Stimulated activated CD8-positive, alpha-beta memory T cell treated with anti-CD3 and anti-CD28 coated beads, Interleukin-15, amount 100 ng/mL, for 4 hours (primary cell): Measurements from ENCODE around the gene COL20A1.
"Not testable (repeated sequence)": the region's sequence is repeated elsewhere in the genome, so short reads cannot be mapped to it uniquely, and the experiment has no call there.

ENCODE experiments used
- DNase-seq, 2 donors: peaks; one replicate each; pipeline ENCODE4 v3.0.0-alpha.2; 2020; ENCODE audit warnings: low read depth in 2 of 2

Gene COL20A1

DNA sequence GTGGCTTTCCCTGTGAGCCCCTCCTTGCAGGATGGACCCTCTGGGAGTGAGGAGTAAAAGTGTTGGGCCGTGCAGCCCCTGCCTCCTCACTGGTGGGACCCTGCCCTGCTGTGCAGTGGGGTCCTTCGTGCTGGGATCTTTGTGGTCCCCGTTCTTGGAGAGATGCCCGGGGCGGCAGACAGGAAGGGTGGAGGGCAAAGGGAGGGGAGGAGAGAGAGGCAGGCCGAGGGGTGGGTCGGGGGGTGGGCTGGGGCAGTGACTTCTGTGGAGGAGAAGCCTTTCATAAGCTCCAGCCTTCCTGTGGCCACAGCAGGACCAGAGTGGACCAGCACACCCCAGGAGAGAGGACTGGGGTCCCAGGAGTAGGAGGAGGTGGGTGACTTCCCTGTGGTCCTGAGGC lies at the start of gene COL20A1:
COL20A1 (plus strand) TSS at position 283 of the 400 bp plus-strand sequence. CDS start 1,922 bp downstream, outside the sequence.
- DNase-seq = no peak

DNA sequence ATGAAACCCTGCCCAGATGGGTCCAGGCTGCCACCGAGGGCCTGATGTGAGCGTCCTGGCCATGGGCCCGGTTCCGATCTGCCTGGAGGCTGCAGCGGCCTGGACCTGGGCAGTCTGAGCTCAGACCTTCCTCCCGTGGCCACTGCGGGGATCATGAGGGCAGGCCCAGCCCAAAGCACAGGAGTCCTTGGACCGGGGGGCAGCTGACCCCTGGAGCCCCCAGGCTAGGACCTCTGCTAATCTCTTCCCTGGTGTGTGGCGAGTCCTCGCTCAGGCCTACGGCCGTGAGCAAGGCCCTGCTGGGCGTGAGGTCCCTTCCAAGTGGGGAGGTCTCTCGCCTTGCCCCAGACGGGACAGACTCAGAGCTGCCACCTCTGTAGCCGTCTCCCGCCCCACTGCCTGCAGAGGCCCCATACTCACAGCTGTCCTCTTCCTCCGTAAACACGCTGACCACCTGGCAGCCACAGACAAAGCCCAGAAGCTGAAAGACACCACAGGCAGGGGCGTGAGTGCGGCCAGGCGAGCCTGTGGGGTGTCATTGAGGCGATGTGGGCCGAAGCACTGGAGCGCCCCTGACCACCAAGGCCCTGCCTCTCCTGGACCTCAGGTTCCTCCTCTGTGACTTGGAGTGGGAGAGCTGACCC lies 49.3 kb upstream of the COL20A1 start:
- no peak for DNase-seq

DNA sequence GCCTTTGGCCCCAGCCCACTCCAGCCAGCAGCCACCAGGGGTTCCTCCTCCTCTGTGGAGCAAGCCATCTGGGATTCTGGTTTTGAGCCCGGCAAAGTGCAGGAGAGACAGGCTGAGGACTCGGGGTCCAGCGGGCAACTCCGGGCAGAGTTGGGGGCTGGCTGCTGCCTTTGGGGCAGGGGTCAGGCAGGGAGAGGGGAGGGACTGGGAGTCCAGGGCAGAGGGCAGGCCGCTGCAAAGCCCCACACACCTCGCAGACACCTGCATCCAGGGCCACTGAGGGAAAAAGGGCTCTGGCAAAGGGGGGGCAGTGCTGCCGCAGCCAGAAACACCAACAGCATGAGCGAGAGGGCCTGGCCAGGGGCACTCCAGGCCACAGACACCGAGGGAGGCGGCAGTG lies 48.5 kb upstream of the COL20A1 start:
- DNase-seq = no peak

DNA sequence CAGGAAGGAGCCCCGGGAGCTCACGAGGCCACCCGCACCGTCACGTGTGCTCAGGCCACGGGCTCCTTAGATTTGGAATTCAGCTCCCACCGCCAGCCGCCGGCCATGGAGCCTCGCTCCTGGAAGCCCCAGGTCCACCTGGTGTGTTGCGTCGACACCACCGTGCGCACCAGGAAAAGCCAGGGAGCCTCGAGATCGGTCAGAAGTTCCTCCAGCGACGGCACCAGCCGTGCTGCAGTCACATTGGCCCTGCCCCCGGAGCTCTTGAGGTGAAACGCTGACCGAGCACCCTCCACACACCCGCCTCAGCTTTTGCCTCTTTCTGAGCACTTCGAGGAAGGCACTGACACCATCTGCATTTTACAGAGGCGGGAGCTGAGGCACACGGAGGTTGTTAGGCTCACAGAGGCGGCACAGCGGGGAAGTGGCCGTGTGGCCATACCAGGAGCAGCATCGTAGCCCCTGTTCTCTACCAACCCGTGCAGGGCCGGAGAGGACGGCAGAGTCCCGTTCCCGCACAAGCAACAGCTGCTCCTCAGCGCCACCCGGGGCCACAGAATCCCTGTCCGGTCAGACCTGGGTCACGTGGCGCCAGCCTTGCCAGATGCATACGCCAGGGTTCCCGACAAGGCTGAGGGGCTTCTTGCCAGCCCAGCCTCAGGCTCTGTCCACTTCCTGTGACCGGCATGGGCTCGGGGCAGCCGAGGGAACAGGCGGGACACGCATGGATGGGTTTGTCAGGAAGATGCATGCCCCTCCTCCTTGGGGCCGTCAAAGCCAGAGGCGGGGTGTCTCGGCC lies 46.3 kb upstream of the COL20A1 start:
- DNase-seq = no peak

DNA sequence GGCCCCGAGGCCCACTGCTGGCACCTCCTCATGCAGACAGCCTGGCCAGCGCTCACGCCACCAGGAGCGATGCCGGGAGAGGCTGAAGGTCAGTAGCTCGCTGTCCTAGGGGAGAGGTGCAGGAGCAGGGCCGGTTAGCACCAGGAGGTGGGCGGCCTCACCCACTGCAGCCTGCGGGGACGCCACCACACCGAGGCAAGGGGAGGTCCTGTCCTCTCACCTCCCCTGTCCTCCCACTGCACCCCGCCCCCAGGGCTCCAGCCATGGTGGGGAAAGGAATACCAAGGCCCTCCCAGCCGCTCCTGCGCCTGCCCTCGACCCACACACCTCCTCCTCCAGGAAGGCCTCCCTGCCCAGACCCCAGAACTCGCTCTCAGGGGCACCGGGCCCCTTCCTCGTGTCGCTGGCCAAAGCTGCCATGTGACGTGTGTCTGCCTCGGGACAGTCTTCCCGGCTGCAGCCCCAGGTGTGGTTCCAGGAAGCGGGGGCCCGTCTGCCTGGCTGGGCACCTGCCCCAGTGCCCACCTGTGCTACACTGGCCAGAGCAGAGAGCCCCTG lies 45.2 kb upstream of the COL20A1 start:
- no peak for DNase-seq

DNA sequence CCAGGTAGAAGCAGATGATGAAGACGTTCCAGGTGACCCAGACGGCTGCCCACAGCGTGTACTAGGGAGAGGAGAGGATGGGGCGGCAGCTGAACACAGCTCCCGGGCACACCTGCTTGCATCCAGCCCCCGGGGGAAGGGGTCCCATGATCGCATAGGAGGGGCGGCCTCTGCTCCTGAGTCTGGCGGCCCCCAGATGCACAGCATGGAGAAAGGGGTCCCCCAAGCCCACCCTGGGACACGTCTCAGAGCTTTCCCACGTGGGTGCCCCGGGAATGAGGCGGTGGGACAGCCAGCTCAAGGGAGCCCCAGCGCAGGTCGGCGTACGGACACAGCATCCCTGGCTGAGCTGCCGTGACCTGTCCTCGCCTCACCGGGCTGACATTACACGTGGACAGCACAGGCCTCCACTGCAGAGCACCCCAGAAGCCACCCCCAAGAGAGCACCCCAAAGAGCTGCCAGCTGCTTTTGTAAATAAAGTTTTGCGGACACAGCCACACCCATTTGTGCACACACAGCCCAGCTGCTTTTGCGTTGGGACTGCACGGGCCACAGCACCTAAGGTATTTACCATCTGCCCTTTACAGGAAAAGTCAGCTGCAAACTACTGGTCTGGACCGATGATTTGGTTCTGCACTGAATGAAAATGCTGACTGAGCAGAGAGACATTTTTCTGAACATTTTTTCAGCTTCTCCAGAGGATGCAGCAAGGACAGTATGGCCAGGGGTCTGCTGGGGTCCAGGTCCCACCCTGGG lies 44.0 kb upstream of the COL20A1 start:
- DNase-seq = no peak

DNA sequence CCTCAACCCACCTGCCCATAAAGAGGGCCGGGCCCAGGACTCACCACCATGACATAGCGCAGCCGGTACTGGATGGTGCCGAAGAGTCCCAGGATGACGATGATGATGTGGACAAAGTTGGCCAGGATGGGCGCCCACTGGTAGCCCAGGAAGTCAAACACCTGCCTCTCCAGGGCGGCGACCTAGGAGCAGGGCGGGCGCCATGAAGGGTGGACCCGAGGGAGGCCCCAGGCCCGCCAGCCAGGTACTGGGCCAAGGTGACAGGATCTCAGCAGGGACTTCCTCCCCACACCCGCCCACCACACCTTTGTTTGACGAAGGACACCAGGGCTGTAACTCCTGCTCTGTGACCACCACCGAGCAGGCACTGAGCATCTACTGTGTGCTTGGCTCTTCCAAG lies 43.1 kb upstream of the COL20A1 start:
- no peak for DNase-seq

DNA sequence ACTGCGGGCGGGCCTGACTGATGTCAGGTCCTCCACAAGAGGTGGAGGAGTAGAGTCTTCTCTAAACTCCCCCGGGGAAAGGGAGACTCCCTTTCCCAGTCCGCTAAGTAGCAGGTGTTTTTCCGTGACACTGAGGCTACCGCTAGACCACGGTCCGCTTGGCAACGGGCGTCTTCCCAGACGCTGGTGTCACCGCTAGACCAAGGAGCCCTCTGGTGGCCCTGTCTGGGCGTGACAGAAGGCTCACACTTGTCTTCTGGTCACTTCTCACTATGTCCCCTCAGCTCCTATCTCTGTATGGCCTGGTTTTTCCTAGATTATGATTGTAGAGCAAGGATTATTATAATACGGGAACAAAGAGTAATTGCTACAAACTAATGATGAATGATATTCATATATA lies 41.6 kb upstream of the COL20A1 start:
- DNase-seq = not testable (repeated sequence)

DNA sequence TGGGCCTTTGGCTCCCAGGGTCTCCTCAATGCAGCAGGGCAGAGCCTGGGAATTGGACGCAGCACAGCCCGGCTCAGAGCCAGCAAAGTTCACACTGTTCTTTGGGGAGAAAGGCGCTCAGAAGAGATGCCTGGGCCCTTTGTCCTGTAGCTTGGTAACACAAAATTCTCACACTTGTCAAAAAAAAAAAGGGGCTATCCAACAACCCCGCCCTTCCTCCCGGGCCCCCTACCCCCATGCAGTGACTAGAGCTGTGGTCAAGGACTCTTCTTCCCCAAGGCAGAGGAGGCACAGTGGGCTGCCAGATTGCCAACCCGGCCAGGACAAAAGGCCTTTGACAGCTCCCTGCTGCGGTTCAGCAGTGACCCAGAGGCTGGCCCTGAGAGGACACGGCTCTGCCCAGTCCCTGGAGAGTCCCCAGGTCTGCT lies 40.7 kb upstream of the COL20A1 start:
- DNase-seq = no peak

DNA sequence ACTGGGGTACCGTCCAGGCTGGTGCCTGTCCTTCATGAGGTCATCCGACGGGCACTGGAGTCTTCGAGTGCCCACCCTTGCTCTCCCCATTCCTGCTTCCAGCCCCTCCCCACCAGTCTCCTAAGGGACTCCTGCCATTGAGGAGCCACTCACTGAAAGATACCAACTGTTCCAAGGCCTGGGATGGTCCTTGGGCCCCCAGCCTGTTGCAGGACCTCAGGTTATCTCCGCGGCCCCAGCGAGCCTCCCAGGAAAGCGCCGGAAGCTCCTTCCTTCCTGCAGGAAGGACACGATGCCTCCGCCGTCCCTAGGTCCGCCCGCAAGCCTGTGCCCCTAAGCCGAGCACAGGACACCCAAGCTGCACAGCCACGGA lies 39.9 kb upstream of the COL20A1 start:
- no peak for DNase-seq

DNA sequence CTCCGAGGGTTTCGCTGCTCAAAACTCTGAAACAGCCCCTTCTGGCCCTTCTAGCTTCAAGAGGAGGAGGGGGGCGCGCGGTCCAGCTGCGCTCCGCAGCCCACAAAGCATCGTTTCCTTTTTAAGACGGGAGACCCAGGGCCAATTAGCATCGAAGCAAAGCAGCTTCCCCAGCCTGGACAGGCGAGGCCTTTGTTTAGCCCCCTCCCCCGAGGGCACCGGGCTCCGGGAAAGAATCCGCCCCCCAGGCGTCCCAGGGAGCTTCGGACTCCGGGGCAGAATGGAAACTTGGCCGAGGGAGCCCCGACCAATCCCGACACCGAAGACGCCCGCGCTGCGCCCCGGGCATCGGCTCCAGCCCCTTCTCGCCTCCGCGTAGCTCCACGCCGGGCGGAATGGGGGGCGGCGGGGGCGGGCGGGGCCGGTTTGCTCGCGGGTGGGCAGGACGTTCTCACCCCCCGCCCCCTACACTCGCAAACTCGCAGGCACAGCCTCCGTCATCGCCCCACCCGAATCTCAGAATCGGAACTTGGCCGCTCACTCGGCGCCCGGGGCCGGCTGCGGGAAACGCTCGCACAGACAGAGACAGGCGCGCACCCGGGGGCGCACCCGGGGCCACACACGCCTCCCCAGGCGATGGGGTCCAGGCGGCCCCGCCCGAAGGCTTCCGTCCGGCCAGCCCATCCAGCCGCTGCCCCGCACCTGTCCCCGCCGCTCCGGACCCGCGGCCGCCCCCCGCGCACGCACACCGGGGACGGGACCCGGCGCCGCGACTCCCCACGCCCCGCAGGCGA lies 39.4 kb upstream of the COL20A1 start:
- no peak for DNase-seq

DNA sequence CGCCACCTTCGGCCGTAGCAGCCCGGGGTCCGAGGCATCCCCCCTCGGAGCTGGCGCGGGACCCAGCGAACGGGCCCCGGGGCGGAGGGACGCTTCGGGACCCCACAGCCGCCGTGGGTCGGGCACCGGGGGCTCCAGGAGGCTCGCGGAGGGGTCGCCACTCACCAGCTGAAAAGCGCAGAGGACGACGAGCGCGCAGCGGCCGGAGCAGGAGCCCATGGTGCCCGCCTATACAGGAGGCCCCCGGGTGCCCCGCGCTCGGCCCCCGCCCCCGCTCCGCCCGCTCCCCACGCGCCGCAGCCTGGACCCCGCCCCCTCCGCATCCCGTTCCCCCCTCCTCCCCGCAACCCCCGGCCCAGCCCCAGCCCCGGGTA lies 38.8 kb upstream of the COL20A1 start, which contains the start of gene NKAIN4:
NKAIN4 (minus strand) TSS at position 232 of the 374 bp plus-strand sequence; CDS start at position 219, 13 bp downstream.
- no peak for DNase-seq

DNA sequence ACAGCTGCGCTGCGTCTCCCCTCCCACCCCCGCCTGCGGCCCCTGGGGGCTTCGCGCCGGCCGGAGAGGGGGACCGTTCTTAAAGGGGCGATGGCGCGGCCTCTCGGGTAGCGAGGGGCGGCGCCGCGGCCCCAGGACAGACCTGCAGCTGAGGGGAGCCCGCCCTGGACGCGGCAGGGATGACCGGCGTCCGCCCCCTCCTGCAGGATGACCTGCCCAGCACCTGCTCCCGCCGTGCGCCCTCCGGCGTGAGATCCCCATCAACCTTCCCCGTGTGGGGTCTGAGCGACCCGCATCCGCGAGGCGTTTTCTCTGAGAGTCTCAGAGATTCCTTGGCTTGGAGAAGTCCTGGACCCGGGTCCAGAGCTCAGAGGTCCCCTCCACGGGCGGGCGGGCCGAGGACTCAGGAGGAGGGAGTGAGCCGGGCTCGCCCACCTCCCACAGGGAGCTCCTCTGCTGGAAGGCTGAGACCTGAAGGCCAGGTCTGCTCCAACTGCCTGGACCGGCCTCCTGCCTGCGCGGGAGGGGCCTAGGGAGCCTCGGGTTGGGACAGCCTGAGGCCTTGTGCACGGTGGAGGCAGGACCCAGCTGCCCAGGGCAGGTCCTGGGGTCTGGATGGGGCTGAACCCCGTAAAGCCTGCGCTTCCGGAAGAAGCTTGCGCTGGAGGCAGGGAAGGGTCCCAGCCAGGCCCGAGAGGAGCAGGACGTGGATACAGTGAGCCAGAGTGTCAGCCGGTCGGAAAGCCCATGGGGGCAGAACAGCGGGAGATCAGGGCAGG lies 38.2 kb upstream of the COL20A1 start:
- no peak for DNase-seq

DNA sequence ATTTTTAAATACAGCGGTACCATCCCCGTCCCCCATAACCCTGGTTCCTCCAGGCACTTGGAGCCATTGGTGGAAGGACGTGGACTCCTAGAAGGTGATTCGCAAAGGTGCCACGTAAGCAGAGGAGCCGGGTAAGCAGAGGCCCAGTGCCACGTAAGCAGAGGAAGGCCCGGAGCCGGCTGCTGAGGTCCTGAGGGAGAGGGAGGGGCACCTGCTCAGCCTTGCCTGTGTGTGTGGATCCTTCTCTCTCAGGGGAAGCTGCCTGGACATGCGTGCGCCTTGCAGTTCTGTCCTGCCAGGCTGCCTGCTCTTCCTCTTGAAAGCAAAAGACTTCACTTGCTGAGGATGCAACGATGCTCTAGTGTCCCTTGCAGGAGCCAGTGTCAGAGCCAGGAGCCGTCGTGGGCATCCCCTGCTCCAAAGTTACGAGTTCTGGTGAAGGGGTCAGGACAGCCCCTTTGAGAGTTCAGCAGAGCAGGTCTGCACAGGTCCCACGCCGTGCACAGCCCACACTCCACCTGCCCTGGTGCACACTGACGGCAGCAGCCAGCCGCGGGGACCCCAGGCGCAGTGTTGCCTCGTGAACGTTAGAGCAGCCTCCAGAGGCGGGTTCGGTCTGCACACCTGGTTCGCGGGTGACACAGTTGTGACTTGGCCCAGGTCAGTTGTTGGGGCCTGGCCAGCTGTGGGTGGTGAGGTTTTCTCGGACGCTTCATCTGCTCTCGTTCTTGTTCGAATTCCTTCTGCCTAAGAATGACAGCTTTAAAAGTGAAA lies 36.9 kb upstream of the COL20A1 start:
- no peak for DNase-seq

DNA sequence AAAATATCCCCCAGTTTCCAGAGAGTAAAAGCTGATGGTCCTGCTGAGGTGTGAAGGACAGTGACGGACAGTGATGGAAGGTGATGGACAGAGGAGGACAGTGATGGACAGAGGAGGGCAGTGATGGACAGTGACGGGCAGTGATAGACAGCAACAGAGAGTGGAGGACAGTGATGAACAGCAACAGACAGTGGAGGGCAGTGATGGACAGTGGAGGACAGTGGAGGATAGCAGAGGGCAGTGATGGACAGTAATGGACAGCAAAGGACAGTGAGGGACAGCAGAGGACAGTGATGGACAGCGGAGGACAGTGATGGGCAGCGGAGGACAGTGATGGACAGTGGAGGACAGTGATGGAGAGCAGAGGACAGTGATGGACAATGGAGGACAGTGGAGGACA lies 36.0 kb upstream of the COL20A1 start:
- no peak for DNase-seq

DNA sequence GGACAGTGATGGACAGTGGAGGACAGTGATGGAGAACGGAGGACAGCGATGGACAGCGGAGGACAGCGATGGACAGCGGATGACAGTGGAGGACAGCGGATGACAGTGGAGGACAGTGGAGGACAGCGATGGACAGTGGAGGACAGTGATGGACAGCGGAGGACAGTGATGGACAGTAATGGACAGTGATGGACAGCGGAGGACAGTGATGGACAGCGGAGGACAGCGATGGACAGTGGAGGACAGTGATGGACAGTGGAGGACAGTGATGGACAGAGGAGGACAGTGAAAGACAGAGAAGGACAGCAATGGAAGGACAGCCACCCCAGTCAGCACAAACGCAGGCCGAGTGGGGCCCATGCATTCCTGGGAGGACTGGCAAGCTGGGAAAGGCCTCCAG lies 35.4 kb upstream of the COL20A1 start:
- DNase-seq = no peak

DNA sequence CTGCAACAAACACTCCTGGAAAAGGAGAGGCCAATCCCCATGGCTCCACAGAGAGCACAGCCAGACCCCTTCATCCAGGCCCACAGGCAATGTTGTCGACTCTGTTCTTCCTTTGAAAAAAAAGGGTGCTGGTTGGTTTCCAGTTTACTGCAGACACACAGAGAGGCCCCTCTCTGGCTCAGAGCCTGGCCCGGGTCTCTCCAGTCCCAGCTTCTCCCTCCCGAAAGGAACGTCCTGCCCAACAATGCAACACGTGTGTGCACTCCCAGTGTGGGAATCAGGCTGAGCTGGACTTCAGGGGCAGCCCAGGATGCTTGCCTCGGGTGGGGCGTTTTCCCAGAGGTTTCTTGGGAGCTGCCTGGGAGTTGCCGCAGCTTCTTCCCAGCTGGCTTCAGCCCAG lies 34.2 kb upstream of the COL20A1 start:
- DNase-seq = no peak

DNA sequence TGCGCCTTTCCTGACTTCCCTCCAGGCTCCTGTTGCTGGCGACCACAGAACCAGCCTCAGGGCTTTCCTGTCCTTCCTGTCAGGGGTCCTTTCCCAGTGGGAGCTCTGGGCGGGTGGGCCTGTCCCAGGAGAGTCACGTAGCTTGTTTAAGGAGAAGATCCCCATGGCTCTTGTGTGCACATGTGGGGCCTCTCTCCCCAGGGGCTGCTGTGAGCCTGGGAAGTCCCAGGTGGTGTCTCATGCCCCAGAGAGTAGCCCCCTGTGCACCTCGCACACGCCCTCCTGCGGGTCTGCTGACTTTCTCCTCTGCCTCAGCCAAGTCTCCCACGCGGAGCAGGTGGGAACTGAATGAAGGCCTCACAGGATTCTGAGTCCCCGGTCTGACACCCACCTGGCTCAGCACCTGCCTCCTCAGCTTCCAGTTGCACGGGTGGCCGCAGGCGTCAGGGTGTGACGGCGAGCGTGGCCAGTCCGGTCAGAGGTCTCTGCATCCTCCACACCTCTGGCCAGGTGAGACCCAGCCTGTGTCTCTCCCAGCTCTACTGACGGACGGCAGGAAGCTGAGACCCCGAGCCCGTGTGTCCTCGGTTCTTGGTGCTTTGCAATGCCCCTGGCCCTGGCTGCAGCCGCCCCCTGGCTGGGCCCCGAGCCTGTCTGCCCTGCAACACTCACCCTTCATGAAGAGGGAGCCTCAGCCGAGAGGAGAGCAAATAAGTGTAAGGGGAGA lies 33.1 kb upstream of the COL20A1 start:
- DNase-seq = no peak

DNA sequence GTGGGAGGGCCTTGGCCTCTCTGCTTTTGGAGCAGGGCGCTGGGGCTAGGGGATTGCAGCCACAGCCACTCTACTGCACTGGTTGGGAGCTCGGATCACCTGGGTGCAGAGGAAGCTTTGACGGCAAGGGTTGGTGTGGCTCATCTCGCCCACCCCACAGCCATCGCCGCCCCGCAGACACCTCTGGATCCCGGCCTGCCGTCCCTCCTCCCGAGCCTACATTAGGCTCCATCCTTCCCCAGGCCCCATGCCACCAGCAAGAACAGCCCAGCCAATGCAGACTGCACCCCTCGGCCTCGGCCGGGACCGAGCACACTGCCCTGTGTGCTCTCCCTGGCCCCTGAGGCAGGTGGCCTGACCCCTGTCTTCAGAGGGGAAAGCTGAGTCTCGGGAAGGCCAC lies 32.5 kb upstream of the COL20A1 start:
- DNase-seq = no peak
